ENCODE measurements around the gene PCGF2.

PCGF2 gene

DNA sequence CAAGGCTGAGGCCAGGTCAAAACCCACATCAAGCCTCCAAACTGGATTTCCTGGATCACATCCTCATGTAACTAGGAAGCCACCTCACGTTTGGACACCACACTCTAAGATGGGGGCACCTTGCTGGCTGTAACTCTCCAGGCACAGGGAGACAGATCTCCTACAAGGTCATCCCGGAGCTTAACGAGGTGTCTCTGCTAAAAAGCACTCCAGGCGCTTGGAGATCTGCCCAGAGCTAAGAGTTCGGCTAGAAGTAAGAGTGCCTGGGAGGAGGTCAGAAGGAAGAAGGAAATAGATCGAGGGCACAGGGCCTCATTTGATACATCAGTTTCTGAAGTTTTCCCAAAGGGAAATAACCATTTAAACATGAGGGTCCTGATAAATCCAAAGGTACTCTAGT lies 20.3 kb upstream of the PCGF2 start:
- H3K4me3 ChIP-seq (ENCODE audit: low read depth, low read length), result no peak overlapping the region
- DNase-seq (ENCODE audit: low read depth), result no peak
- TF ChIP-seq, protein P1, sequence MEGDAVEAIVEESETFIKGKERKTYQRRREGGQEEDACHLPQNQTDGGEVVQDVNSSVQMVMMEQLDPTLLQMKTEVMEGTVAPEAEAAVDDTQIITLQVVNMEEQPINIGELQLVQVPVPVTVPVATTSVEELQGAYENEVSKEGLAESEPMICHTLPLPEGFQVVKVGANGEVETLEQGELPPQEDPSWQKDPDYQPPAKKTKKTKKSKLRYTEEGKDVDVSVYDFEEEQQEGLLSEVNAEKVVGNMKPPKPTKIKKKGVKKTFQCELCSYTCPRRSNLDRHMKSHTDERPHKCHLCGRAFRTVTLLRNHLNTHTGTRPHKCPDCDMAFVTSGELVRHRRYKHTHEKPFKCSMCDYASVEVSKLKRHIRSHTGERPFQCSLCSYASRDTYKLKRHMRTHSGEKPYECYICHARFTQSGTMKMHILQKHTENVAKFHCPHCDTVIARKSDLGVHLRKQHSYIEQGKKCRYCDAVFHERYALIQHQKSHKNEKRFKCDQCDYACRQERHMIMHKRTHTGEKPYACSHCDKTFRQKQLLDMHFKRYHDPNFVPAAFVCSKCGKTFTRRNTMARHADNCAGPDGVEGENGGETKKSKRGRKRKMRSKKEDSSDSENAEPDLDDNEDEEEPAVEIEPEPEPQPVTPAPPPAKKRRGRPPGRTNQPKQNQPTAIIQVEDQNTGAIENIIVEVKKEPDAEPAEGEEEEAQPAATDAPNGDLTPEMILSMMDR (IDR thresholded peaks at IDR 0.05; ENCODE audit: insufficient read depth, low read depth, low read length, missing control alignments), result no peak

DNA sequence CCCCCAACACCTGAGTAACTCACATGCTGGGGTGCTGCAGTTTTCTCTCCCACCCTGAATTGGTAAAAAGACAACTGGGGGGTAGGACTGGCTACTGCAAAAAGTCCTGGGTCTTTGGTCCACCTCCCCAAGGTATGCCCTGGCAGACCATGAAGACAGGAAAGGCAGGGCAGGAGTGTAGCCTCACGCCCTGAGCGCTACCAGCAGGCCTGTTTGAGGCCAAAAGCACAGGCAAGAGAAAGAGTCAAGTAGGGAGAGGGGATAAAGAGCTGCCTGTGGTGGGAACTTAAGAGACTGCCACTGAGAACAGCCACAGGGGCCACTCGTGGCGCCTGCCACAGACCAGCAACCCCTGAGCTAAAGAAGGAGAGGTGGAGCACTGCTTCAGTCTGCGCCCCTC lies 18.2 kb upstream of the PCGF2 start:
- no peak for DNase-seq (ENCODE audit: low read depth)
- TF ChIP-seq, protein P1 (IDR thresholded peaks at IDR 0.05; ENCODE audit: insufficient read depth, low read depth, low read length, missing control alignments), result no peak
- H3K4me3 ChIP-seq (ENCODE audit: low read depth, low read length), result no peak overlapping the region

DNA sequence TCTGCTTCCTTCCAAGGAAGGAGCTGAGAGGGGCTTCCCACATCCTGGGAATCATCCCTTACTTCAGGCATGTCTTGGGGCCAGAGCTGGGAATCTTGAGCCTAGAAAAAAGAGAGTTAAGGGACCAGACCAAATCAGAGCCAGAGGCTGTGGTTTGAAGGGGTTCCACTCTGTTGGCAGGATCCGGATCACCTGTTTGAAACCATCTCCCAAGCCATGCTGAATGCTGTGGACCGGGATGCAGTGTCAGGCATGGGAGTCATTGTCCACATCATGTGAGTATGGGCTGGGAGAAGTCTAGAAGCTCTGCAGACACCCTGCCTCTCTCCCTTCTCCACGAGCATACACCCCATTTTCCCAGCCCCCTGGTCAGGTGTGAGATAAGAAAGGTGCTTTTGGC lies 14.1 kb upstream of the PCGF2 start:
- no peak overlapping the region for H3K4me3 ChIP-seq (ENCODE audit: low read depth, low read length)
- no peak for DNase-seq (ENCODE audit: low read depth)
- TF ChIP-seq, protein P1 (IDR thresholded peaks at IDR 0.05; ENCODE audit: insufficient read depth, low read depth, low read length, missing control alignments), result no peak

DNA sequence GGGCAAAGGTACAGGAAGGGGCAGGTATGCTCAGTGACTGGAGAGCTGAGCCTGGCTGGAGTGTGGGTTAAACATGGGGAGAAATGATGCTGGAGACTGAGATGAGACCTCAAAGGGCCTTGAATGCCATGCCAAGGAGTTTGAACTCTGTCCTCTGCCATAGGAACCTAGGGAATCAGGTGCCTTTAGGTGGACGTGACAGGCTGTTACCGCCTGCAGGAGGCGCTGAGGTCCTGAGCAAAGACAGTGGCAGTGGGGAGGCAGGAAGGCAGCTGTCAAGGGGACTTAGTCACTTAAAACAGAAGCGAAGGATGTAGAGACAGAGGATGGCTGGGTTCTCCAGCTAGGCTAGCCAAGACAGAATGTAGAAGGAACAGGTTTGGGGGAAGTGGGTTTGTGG lies 13.5 kb upstream of the PCGF2 start:
- TF ChIP-seq, protein P1 (IDR thresholded peaks at IDR 0.05; ENCODE audit: insufficient read depth, low read depth, low read length, missing control alignments), result peak; percentile 25
- no peak overlapping the region for H3K4me3 ChIP-seq (ENCODE audit: low read depth, low read length)
- DNase-seq (ENCODE audit: low read depth), result peak; percentile 55

DNA sequence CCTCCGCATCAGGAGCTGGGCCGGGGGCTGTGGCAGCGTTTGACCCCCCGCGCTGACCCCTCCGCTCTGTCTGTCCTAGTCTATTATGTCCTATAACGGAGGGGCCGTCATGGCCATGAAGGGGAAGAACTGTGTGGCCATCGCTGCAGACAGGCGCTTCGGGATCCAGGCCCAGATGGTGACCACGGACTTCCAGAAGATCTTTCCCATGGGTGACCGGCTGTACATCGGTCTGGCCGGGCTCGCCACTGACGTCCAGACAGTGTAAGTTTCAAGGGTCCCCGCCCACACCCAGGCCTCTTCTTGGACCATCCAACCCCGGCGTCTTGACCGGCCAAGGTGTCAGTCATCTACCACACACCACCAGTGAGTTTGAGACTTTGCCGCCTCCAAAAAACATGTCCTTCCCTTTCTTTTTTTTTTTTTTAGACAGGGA lies 5.0 kb upstream of the PCGF2 start:
- peak overlapping the region; percentile 84 for H3K4me3 ChIP-seq (ENCODE audit: low read depth, low read length)
- TF ChIP-seq, protein P1 (IDR thresholded peaks at IDR 0.05; ENCODE audit: insufficient read depth, low read depth, low read length, missing control alignments), result no peak
- no peak for DNase-seq (ENCODE audit: low read depth)

DNA sequence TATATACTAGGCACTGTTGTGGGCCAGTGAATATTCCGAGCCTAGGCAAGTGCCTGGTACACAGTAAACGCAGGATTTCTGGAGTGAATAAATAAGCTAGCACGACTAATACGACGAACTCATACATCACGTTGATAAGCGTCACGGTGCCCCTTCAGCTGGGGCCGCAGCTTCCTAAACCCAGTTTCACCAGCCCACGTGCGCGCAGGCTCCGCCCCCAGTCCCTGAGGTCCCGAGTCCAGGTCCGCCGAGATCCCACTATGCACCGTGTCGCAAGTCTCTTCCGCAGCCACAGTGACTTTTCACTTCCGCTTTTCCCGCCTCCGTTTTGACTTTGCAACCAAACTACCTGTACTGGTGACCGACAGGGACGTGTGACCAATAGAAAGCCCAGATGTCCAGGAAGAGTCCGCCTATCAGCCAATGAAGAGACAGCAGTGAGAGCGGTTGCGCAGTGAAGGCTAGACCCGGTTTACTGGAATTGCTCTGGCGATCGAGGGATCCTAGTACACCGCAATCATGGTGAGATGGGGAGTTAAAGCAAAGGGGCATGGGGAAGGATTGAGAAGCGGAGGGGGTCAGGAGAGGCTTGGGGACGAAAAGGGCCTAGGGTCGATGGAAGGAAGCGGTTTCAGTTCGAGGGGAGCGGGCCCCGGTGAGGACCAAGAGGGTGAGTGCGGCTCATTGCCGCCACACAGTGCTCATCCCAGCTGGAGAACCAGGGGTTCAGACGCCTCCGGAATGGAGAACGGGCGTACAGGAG lies 4.4 kb upstream of the PCGF2 start, which contains the start of gene PSMB3:
TSS of gene PSMB3 (plus strand) at position 434 of the 763 bp plus-strand sequence. CDS start at position 520, 86 bp downstream.
- TF ChIP-seq, protein P1 (IDR thresholded peaks at IDR 0.05; ENCODE audit: insufficient read depth, low read depth, low read length, missing control alignments), result no peak
- peak; percentile 100 for DNase-seq (ENCODE audit: low read depth)
- H3K4me3 ChIP-seq (ENCODE audit: low read depth, low read length), result peak within 1 kb of the TSS; percentile 84
